MM.1S (cell line): ENCODE measurements around the gene GNAS.

Experiments used
- CTCF ChIP-seq: fragments of 300-600 bp; sonication (generic); IDR thresholded peaks from 2 replicates; pipeline ENCODE4 v1.5.1; 2016; ENCODE audit warnings: antibody characterized with exemption, low read length, mixed read lengths
- EZH2 ChIP-seq: fragments of 300-600 bp; sonication (generic); optimal IDR thresholded peaks from 2 replicates; pipeline ENCODE3; 2017; ENCODE audit warnings: low read depth, mild to moderate bottlenecking, antibody characterized with exemption, low read length, mixed read lengths
- EZH2phosphoT487 ChIP-seq: fragments of 300-600 bp; sonication (generic); IDR thresholded peaks from 2 replicates; pipeline ENCODE4 v1.6.1; 2018; ENCODE audit warnings: antibody characterized with exemption, low read length

GRCh38 chr20:58889334-58889760, 36.8 kb downstream of the GNAS start:
- no peak for TF ChIP-seq EZH2
- TF ChIP-seq CTCF: no peak
- no peak for TF ChIP-seq EZH2phosphoT487
